Heart left ventricle (tissue), 13 donors: Measurements from ENCODE around the gene HSD17B13.

Source experiments
- CTCF ChIP-seq, 12 donors: fragments of 200-600 bp; sonication (generic) in 4 of 12; IDR thresholded peaks; one replicate each; pipeline versions ENCODE4 v1.5.0 to v1.8.0; 2018 to 2022; ENCODE audit warnings: antibody characterized with exemption in 12 of 12, mild to moderate bottlenecking in 5 of 12
- POLR2A ChIP-seq, 2 donors: fragments of 450-650 bp; IDR thresholded peaks; one replicate each; pipeline ENCODE4 v1.6.1; 2017; ENCODE audit warnings: antibody characterized with exemption in 2 of 2, mild to moderate bottlenecking in 2 of 2, moderate library complexity in 2 of 2
- donor health status: ischemic (EF 13 %, LVEDD 7.1; RV severe dilation, severe dysfunction).
- donor health status: DM: no; HTN: yes; CAD: no.
- donor health status: DM: no; HTN: no; CAD: no.
- donor health status: ischemic (EF 25% LVEDD 6.9; RV normal size, moderate dysfunction).
- donor health status: ischemic (EF 25% LVEDD 5.7; RV mildly dilated, moderate dysfunction).
- donor health status: ischemic (EF 35%, LVEDD 5.7; RV mildly dilated, moderate dysfunction).
- donor health status: nonischemic (EF 11% LVEDD 7.7; RV severe dilation, severe dysfunction).
- donor health status: DM: yes; HTN: yes; CAD: no.
- donor health status: PGD.
- donor health status: ischemic (EF 29% LVEDD 5.4; RV normal size, mild dysfunction).
- donor health status: nonischemic (EF 23%, LVEDD 6.1; RV moderate dilation, normal function).

DNA sequence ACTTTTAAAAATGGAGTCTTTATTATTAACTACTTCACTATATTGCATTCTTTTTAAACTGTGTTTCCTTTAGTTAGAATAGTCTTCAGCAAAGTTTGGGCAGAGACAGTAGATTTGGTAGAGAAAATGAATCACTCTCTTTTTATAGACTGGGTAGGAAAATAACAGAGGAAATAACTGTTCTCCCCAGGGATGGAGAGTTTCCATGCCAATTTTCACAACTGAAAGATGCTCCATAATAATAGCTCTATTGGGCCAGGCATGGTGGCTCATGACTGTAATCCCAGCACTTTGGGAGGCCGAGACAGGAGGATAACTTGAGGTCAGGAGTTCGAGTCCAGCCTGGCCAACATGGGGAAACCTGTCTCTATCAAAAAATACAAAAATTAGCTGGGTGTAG lies 13.1 kb downstream of the HSD17B13 start:
- TF ChIP-seq CTCF (IDR thresholded peaks at IDR 0.05): no peak
- no peak for TF ChIP-seq POLR2A (IDR thresholded peaks at IDR 0.05)
